IMR-90 (cell line): ENCODE measurements around the gene RAP1GAP. TPM values are rescaled to one million over a fixed set of nuclear protein-coding genes. Genes with fewer than 3 reads are reported as not detected.

Experiments used
- ATAC-seq: fragments of 200-7000 bp; cut with Tn5 transposase; 2 replicates; pipeline ENCODE4 v1.9.1; 2020; ENCODE audit warnings: low read depth, mild to moderate bottlenecking, moderate library complexity
- BruUV-seq: library from RNA; stranded (reverse); fragments of 400-500 nt; replicated peaks from 2 replicates; lab custom pipeline; 2021; lab: Mats Ljungman, UMichigan
- CTCF ChIA-PET: fragments of 300-600 bp; formaldehyde crosslinking; extraction: SDS; loops from one replicate; lab custom pipeline; 2021; ENCODE audit warnings: antibody characterized with exemption; lab: Yijun Ruan, JAX
- POLR2A ChIA-PET: fragments of 300-600 bp; sonication (Branson Sonifier 250); formaldehyde crosslinking; loops from one replicate; lab custom pipeline; 2022; ENCODE audit warnings: antibody characterized with exemption; ENCODE audit not compliant: unreplicated experiment; lab: Charles Lee
- DNase-seq: peaks from one replicate; pipeline ENCODE4 v3.0.0; 2013
- H2AFZ ChIP-seq: replicated peaks from 2 replicates; pipeline ENCODE3; 2013; ENCODE audit warnings: low read length, mild to moderate bottlenecking; ENCODE audit not compliant: poor library complexity
- H2AK5ac ChIP-seq: 2 replicates; pipeline ENCODE4 v1.6.1; 2013; ENCODE audit warnings: low read depth, low read length, inconsistent platforms
- H2AK9ac ChIP-seq: replicated peaks from 2 replicates; pipeline ENCODE3; 2013; ENCODE audit warnings: mild to moderate bottlenecking, low read depth, low read length, moderate library complexity; ENCODE audit not compliant: poor library complexity
- H2BK120ac ChIP-seq: 2 replicates; pipeline ENCODE4 v1.6.1; 2013; ENCODE audit warnings: low read depth, low read length, inconsistent platforms
- H2BK15ac ChIP-seq: 3 replicates; pipeline ENCODE4 v1.6.1; 2013; ENCODE audit warnings: low read depth, low read length, inconsistent platforms
- H2BK20ac ChIP-seq: 2 replicates; pipeline ENCODE4 v1.6.1; 2013; ENCODE audit warnings: low read depth, mild to moderate bottlenecking, inconsistent platforms, low read length, moderate library complexity
- H2BK5ac ChIP-seq: 2 replicates; pipeline ENCODE4 v1.6.1; 2013; ENCODE audit warnings: mild to moderate bottlenecking, low read depth, low read length, inconsistent platforms; ENCODE audit not compliant: poor library complexity, severe bottlenecking
- H3K14ac ChIP-seq: replicated peaks from 2 replicates; pipeline ENCODE4 v1.6.1; 2013; ENCODE audit warnings: low read depth, low read length, inconsistent platforms
- H3K18ac ChIP-seq: 2 replicates; pipeline ENCODE4 v1.6.1; 2013; ENCODE audit warnings: low read depth, low read length, control low read depth
- H3K23ac ChIP-seq: 2 replicates; pipeline ENCODE4 v1.6.1; 2013; ENCODE audit warnings: low read depth, low read length, inconsistent platforms
- H3K27ac ChIP-seq: 2 replicates; pipeline ENCODE4 v1.5.1; 2013; ENCODE audit warnings: mild to moderate bottlenecking, control low read depth, low read length; ENCODE audit not compliant: insufficient read depth
- H3K27me3 ChIP-seq: 2 replicates; pipeline ENCODE4 v1.6.1; 2013; ENCODE audit warnings: low read length; ENCODE audit not compliant: control insufficient read depth, insufficient read depth
- H3K36me3 ChIP-seq: 2 replicates; pipeline ENCODE4 v1.6.1; 2013; ENCODE audit warnings: low read length, mixed read lengths; ENCODE audit not compliant: control insufficient read depth, insufficient read depth
- H3K4ac ChIP-seq: 2 replicates; pipeline ENCODE4 v1.6.1; 2013; ENCODE audit warnings: low read depth, low read length, inconsistent platforms
- H3K4me1 ChIP-seq: 2 replicates; pipeline ENCODE4 v1.6.1; 2013; ENCODE audit warnings: low read length, mixed read lengths; ENCODE audit not compliant: control insufficient read depth, insufficient read depth
- H3K4me2 ChIP-seq: 2 replicates; pipeline ENCODE4 v1.6.1; 2013; ENCODE audit warnings: low read depth, mild to moderate bottlenecking, control low read depth, low read length, moderate library complexity
- H3K4me3 ChIP-seq: 2 replicates; pipeline ENCODE4 v1.5.1; 2013; ENCODE audit warnings: low read depth, mild to moderate bottlenecking, control low read depth, low read length, moderate library complexity; ENCODE audit not compliant: insufficient read depth
- H3K56ac ChIP-seq: 2 replicates; pipeline ENCODE4 v1.6.1; 2013; ENCODE audit warnings: low read length, inconsistent platforms; ENCODE audit not compliant: insufficient read depth; ENCODE audit errors: extremely low read depth
- H3K79me1 ChIP-seq, 2 experiments: 2 replicates each; pipeline ENCODE4 v1.6.1; 2013; ENCODE audit warnings: low read length in 2 of 2, inconsistent platforms in 1 of 2, low read depth in 1 of 2
- H3K9ac ChIP-seq: 2 replicates; pipeline ENCODE4 v1.6.1; 2013; ENCODE audit warnings: low read depth, low read length, control low read depth
- H3K9me1 ChIP-seq: 2 replicates; pipeline ENCODE4 v1.6.1; 2013; ENCODE audit warnings: low read length, inconsistent platforms; ENCODE audit not compliant: insufficient read depth
- H3K9me3 ChIP-seq: 2 replicates; pipeline ENCODE4 v1.6.1; 2013; ENCODE audit warnings: low read length; ENCODE audit not compliant: control insufficient read depth, insufficient read depth
- H4K20me1 ChIP-seq: 2 replicates; pipeline ENCODE4 v1.6.1; 2013; ENCODE audit warnings: low read length, inconsistent platforms; ENCODE audit not compliant: insufficient read depth
- H4K5ac ChIP-seq: 2 replicates; pipeline ENCODE4 v1.6.1; 2013; ENCODE audit warnings: mild to moderate bottlenecking, low read depth, low read length, control low read depth
- H4K8ac ChIP-seq, 2 experiments: 2 replicates each; pipeline ENCODE4 v1.6.1; 2013; ENCODE audit warnings: low read depth in 2 of 2, low read length in 2 of 2, control low read depth in 1 of 2, inconsistent platforms in 1 of 2
- H4K91ac ChIP-seq: 2 replicates; pipeline ENCODE4 v1.6.1; 2013; ENCODE audit warnings: low read depth, low read length, inconsistent platforms; ENCODE audit not compliant: insufficient read depth
- BHLHE40 ChIP-seq: fragments of 150-350 bp; IDR thresholded peaks from 2 replicates; pipeline ENCODE4 v1.6.1; 2016; ENCODE audit warnings: mild to moderate bottlenecking, low read depth, low read length
- CEBPB ChIP-seq: IDR thresholded peaks from 2 replicates; pipeline ENCODE4 v1.6.1; 2012; ENCODE audit warnings: low read depth, low read length, improper control_type of control experiment
- CHD1 ChIP-seq: IDR thresholded peaks from 2 replicates; pipeline ENCODE4 v1.6.1; 2012; ENCODE audit warnings: low read depth, low read length, improper control_type of control experiment
- FOS ChIP-seq: fragments of 150-350 bp; IDR thresholded peaks from 2 replicates; pipeline ENCODE4 v1.6.1; 2016; ENCODE audit warnings: low read depth, low read length
- MAFK ChIP-seq: IDR thresholded peaks from 2 replicates; pipeline ENCODE4 v1.6.1; 2012; ENCODE audit warnings: low read depth, low read length, improper control_type of control experiment
- MAZ ChIP-seq: IDR thresholded peaks from 2 replicates; pipeline ENCODE4 v1.6.1; 2012; ENCODE audit warnings: low read depth, mild to moderate bottlenecking, low read length, improper control_type of control experiment, moderate library complexity, borderline replicate concordance
- NFE2L2 ChIP-seq: fragments of 150-350 bp; IDR thresholded peaks from 2 replicates; pipeline ENCODE4 v1.6.1; 2016; ENCODE audit warnings: low read depth, mild to moderate bottlenecking, low read length
- POLR2A ChIP-seq: IDR thresholded peaks from 2 replicates; pipeline ENCODE4 v1.6.1; 2012; ENCODE audit warnings: mild to moderate bottlenecking, low read depth, low read length
- RAD21 ChIP-seq: IDR thresholded peaks from 2 replicates; pipeline ENCODE4 v1.6.1; 2012; ENCODE audit warnings: low read length, improper control_type of control experiment
- USF2 ChIP-seq: fragments of 150-350 bp; IDR thresholded peaks from 2 replicates; pipeline ENCODE4 v1.6.1; 2017; ENCODE audit warnings: mild to moderate bottlenecking, antibody characterized with exemption, low read length, low read depth
- WGBS, 2 experiments: methylation state at CpG; one replicate each; pipeline versions ENCODE4 v1.1.5 to v1.1.7; 2013; ENCODE audit warnings: missing lambda C conversion rate in 2 of 2; ENCODE audit not compliant: insufficient read length in 1 of 2; ENCODE audit errors: extremely low coverage in 2 of 2; 5-methylcytosine and 5-hydroxymethylcytosine counted together
- dilution Hi-C: fragments of 300-500 bp; cut with HindIII; formaldehyde crosslinking; loops from one replicate; pipeline ENCODE4 v1.14.3; 2018; ENCODE audit warnings: low sequenced_read_pairs; ENCODE audit not compliant: unreplicated experiment
- in situ Hi-C: fragments of 300-500 bp; cut with MboI; formaldehyde crosslinking; loops from 3 replicates; pipeline ENCODE4 v1.14.3; 2019; ENCODE audit warnings: low sequenced_read_pairs, inconsistent platforms, mixed read lengths
- intact Hi-C: fragments of 100-400 bp; cut with micrococcal nuclease; formaldehyde crosslinking; loops from 2 replicates; pipeline ENCODE4 v1.10.0; 2022
- polyA plus RNA-seq, 3 experiments: library from polyadenylated mRNA; depleted of rRNA; stranded (reverse); fragments of >200 nt; gene quantifications; 2 replicates each; pipeline ENCODE4 v1.2.3, GENCODE V29; 2012; ENCODE audit warnings: low replicate concordance in 1 of 3
- total RNA-seq: library from RNA; depleted of rRNA; stranded (reverse); fragments of >200 nt; gene quantifications from 2 replicates; pipeline ENCODE4 v1.2.3, GENCODE V29; 2012
- TF ChIP-seq, protein P1 (sequence below): fragments of 150-350 bp; IDR thresholded peaks from 2 replicates; pipeline ENCODE4 v1.6.1; 2016; ENCODE audit warnings: low read depth, mild to moderate bottlenecking, low read length, moderate library complexity, borderline replicate concordance

RAP1GAP gene
- total and polyA plus RNA-seq, 2 of the 4 experiments (the other 2 are of a cell fraction) = under 0.01 to 0.10 TPM

GRCh38 chr1:21689661-21690372 is 20.7 kb upstream of the RAP1GAP start:
- intact Hi-C loops (no loop called here), in situ Hi-C loops (no loop called here), dilution Hi-C loops (no loop called here)
- H3K9ac ChIP-seq = no peak overlapping the region
- H3K27me3 ChIP-seq = no peaks in the 10 kb centered on the region
- H3K56ac ChIP-seq = no peak overlapping the region
- no peak overlapping the region for H2AK9ac ChIP-seq
- H3K9me3 ChIP-seq = 0 out of 2 replicates have a peak, but pooled peaks cover 3% of the 10 kb centered on the region
- H2BK15ac ChIP-seq = no peak overlapping the region
- no peak overlapping the region for H2BK5ac ChIP-seq
- ATAC-seq (no peak), DNase-seq (no peak)
- H3K4me3 ChIP-seq = no peak overlapping the region
- ChIA-PET POLR2A (no interaction called here), CTCF (no interaction called here)
- H3K14ac ChIP-seq = no peak overlapping the region
- peaks cover 0 to 28% of the 10 kb centered on the region in 2 experiments; a peak in 3 of 4 replicates for H3K79me1 ChIP-seq
- H3K27ac ChIP-seq = no peak overlapping the region
- no peak overlapping the region for H4K91ac ChIP-seq
- no peaks in the 10 kb centered on the region for H3K4me1 ChIP-seq
- H2BK20ac ChIP-seq = no peak overlapping the region
- no peak overlapping the region for H4K5ac ChIP-seq
- no peak overlapping the region for H2BK120ac ChIP-seq
- no peak overlapping the region for H2AK5ac ChIP-seq
- no peak overlapping the region for H3K18ac ChIP-seq
- peaks cover 9% of the 10 kb centered on the region for H3K9me1 ChIP-seq
- no TSS peak for BruUV-seq
- H3K4me2 ChIP-seq = no peak overlapping the region
- no peak overlapping the region for H3K4ac ChIP-seq
- no peak for TF ChIP-seq USF2
- no peak for TF ChIP-seq CHD1
- TF ChIP-seq MAFK = no peak
- no peak for TF ChIP-seq RAD21
- TF ChIP-seq MAZ = no peak
- no peak for TF ChIP-seq BHLHE40
- no peak for TF ChIP-seq NFE2L2
- TF ChIP-seq, protein P1, sequence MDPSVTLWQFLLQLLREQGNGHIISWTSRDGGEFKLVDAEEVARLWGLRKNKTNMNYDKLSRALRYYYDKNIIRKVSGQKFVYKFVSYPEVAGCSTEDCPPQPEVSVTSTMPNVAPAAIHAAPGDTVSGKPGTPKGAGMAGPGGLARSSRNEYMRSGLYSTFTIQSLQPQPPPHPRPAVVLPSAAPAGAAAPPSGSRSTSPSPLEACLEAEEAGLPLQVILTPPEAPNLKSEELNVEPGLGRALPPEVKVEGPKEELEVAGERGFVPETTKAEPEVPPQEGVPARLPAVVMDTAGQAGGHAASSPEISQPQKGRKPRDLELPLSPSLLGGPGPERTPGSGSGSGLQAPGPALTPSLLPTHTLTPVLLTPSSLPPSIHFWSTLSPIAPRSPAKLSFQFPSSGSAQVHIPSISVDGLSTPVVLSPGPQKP = no peak
- TF ChIP-seq POLR2A = no peak
- no peak for TF ChIP-seq FOS
- no peak for TF ChIP-seq CEBPB
- 0 out of 2 replicates have a peak, but pooled peaks cover 8% of the 10 kb centered on the region for H4K20me1 ChIP-seq
- H3K36me3 ChIP-seq = peaks cover 49% of the 10 kb centered on the region
- no CpG with 5 or more reads among the region's 6 CpGs for WGBS, 2 experiments
- no peak overlapping the region for H4K8ac ChIP-seq
- H2AFZ ChIP-seq = no peak overlapping the region
- H3K23ac ChIP-seq = no peak overlapping the region
